GM18508 (cell line): ENCODE measurements around the gene ADGRG2.

Source experiments
- ATAC-seq: cut with Tn5 transposase; IDR thresholded peaks from one replicate; pipeline ENCODE4 v1.9.1; 2021; ENCODE audit warnings: moderate number of reproducible peaks; ENCODE audit not compliant: insufficient read depth, unreplicated experiment

The ADGRG2 gene

DNA sequence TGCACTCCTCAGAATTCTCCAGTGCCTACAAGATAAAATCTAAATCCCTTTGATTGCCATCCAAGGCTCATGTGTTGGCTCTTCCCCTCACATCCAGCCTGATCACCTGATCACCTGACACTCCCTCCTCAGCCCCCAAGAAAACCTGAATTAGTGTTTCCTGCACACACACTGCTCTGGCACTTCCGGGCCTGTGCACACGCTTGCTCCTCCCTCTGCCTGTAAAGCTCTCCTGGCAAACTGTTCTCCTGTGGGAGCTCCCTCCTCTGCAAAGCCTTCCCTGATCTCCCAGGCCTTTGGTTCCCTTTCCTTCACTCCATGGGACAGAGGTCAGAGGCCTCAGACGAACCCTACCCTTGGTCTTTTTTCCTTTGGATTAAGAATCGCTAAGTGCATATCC lies 158.2 kb downstream of the ADGRG2 start:
- ATAC-seq = no peak

DNA sequence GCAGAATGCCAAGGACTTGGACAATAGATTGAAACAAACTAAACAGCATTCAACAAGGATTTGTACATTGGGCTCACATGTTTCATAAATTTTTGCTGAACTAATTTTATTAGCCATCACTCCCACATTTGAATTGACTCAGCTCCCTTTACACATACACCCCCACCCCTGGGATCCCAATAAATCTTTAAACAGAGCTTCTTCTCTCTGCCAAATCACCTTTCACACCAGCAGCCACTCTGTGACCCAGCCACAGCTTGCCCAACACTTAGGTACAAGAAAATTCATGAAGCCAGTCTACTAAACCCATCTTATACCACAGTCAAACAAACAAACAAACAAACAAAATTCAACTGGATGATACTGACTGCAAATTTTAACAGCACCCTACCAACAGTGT lies 159.9 kb downstream of the ADGRG2 start:
- no peak for ATAC-seq

DNA sequence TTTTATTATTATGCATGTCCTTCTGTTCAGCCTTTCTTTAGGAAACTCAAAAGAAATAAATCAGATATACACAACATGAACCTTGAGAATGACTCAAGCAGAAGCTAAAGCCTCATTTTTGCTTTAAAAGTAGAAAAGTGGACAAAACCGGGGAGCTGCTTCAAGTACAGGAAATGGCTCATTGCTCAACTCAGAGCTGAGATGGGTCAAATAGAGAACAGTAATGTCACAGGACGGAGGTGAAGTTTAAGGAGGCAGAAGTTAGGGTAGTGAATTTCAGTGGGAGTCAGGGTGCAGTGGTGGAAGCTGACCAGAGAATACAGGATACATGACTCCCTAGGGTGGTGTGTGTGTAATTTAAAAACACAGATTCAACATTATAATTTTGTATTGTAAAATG lies 160.6 kb downstream of the ADGRG2 start:
- ATAC-seq = no peak

DNA sequence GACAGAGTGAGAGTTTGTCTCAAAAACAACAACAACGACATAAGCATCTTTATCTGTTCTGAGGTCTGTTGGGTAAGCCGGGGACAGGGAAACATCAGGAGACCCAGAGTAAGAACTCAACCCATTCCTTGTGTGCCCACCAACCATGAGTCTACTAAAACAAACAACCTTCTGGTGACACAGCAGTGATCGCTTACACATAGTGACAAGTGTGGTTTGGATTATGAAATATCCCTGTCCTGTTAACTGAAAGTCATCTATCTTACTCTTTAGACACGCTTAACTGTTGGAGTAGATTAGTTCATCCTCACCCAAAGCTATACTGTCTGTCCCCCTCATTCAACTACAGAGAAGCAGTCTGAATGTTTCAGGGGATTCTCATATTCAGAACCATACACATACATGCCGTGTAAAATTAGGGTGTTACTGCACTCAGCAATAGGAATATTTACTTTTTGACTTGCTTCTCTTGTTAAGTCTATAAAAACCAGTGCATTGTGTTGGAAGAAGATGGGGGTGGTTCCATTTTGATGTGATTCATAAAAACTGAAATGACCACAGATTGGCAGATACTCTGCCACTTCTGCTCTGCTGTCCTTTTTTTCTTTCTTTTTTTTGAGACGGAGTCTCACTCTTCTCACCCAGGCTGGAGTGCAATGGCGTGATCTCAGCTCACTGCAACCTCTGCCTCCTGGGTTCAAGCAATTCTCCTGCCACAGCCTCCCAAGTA lies 165.8 kb downstream of the ADGRG2 start:
- ATAC-seq = no peak

DNA sequence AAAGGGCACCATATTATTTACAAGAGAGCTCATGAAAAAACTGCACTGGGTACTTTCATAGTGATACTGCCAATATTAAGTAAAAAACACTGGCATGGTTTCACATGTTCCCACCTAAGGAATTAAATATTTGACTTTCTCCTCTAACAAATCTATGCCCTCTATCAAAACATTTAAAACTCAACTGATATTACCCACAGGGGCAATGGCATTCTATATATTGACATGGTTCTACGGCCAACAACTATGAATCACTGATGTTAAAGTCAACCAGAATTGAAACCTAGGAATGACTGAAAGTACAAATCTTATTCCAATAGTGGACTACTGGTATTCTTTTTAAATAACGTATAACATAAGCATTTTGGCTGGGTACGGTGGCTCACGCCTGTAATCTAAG lies 166.6 kb downstream of the ADGRG2 start:
- ATAC-seq = no peak

DNA sequence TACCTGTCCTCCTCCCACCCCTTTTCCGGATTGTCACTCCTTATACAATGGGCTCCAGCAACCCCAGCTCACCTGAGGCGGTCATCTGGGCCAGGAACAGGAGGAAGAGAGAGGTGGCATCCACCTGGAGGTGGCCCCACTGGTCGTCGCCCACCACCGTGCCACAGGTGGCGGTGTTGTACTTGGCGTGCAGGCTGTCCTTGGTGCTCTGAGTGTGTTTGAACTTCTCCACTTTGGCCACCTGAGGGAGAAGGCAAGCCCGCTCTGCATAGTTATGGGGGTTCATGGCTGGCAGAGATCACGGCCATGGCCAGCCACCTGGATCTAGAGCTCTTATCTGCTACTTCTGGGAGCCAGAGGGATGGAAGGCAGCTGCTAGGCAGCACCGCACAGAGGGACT lies 171.2 kb downstream of the ADGRG2 start:
- no peak for ATAC-seq

DNA sequence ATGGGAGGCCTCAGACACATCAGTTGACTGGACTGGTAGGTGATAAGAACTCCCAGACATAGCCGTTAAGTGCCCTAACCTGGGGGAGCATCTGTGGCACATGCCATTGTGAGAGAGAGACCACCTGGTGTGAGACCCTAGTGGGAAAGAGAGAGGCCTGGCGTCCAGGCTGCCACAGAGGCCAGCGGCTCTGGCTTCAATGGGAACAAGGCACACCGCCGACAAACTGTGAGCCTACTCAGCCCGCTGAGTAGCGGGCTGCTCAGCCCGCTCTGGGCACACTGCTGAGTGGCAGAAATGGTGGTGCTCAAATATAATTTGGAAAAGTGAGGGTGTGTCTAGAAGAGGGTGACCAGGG lies 172.3 kb downstream of the ADGRG2 start:
- ATAC-seq = no peak

DNA sequence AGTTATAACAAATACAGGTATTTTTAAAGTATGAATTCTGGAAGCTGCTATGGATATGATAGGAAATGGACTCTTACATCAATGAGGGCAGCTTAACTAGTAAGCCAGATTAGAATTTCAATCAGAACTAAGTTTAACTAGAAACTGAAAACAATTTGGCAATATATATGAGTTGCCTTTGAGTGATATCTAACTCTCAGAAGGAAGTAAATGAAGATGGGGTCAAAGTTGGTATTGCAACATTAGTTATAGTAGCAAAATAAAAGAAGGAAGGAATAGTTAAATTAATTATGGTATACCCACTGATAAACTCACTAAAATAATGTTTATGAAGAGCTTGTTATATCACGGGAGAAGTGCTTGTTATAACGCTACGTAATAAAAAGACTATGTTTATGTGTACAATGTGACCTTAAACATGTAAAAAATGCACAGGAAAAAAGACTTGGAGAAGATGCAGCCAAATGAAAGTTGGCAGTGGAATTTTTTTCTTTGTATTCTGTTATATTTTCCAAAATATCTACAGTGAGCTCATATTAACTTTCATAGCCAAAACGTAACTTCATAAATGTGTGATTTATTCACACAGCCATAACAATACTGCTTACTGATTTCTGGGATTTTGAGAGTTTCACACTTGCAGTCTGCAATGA lies 172.9 kb downstream of the ADGRG2 start:
- ATAC-seq = no peak

DNA sequence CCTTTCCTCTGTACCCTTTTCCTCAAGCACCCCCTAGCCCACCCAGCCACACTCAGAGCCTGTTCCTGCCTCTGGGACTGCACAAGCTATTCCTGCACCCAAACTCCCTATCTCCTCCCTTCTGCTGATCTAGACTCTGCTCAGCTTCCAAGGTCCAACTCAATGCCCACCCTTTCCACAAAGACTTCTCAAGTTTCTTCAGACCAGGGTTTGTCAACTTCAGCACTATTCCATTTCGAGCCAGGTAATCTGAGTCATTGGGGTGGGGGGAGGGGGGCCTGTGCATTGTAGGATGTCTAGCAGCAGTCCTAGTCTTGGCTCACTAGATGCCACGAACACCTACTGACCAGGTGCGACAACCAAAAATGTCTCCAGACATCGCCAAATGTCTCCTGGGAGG lies 175.7 kb downstream of the ADGRG2 start:
- ATAC-seq = no peak

DNA sequence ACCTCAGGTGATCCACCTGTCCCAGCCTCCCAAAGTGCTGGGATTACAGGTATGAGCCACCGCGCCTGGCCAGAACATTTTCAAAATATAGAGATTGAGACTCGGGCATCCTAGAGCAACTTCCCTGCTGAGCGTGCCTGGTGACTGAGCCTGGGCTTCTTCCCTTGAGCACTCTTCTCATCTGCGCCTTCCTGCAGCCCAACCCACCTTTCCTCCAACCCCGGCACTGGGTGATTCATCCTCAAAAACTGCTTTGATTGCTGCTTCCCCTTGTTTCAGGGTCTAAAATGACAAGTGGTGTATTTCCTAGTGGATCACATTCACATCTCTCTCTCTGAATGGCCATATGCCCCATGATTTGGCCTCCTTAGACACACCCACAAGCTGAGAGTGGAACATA lies 176.1 kb downstream of the ADGRG2 start:
- ATAC-seq = no peak

DNA sequence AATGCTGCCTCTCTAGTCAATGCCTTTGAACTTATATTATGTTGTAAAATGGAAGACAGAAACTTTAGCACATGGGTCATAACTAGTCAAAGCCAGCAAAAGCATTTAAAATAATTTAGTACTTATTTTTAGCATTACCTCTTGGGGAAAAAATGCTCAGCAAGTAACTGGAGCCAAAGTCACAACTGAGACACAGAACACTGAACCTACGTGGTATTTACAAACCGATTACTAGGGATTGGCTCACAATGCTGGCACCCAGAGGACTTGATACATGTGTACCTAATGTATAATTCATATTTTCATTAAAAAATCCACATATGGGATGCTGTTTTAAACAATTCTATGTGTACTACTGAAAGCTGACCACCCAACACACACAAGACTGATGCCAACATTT lies 176.8 kb downstream of the ADGRG2 start:
- ATAC-seq = no peak

DNA sequence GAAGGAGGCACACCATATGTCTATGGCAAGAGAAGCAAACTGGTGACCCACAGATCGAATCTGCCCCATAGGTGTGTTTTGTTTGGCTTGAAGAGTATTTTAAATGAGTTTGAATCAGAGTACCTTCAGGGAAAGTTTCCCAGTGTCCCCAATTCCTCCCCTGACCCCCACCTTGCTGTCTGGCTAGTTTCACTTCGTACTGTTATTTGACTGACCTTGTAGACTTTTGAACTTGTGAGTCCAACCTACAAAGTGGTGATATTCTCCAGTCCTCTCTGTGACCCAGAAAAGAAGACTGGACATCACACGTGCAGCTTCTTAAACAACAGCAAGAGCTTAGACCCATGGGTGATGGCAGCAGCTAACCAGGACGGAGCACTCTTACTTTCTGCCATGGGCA lies 177.8 kb downstream of the ADGRG2 start:
- ATAC-seq = no peak

DNA sequence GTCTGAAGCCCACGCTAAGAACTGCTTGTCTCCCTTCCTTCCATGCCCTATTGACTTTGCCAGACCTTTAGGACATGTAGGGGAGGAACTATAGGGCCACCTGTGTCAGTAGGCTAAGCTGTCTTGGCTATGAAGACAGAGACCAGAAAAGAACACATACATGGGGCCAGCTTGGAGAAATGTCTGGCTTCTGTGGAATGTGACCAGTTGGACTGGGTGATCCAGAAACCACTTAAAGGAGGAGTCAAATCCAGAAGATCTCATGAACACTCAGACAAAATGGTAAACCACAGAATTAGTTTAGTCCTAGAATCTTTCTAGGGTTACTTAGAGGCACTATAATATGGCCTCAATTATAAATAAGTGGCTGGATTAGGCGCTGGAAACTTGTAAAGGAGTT lies 180.4 kb downstream of the ADGRG2 start:
- ATAC-seq = no peak
